Prostate gland (tissue), 2 donors: Measurements from ENCODE around the gene LYPD6B.

Experiments used
- CTCF ChIP-seq, 4 experiments: fragments of 200-600 bp in 2 of 4; fragments of 450-650 bp in 2 of 4; sonication (generic) in 2 of 4; IDR thresholded peaks; 1 replicate in 3 of 4; 2 replicates in 1 of 4; pipeline ENCODE4 v1.5.1; 2016 to 2019; ENCODE audit warnings: antibody characterized with exemption in 4 of 4, mild to moderate bottlenecking in 2 of 4, moderate library complexity in 2 of 4
- POLR2A ChIP-seq: fragments of 450-650 bp; IDR thresholded peaks from one replicate; pipeline ENCODE4 v1.6.1; 2016; ENCODE audit warnings: antibody characterized with exemption, mild to moderate bottlenecking

GRCh38 chr2:149056541-149057255 is 18.2 kb downstream of the LYPD6B start:
- TF ChIP-seq CTCF (IDR thresholded peaks at IDR 0.05) (no peak), POLR2A (no peak)
